ENCODE measurements around the gene TCEANC2. TPM values are rescaled to one million over a fixed set of nuclear protein-coding genes. Genes with fewer than 3 reads are reported as not detected.

The TCEANC2 gene
- total RNA-seq, 1 donor from 2014 or later = 4.7 TPM

GRCh38 chr1:54109129-54110090, 56.0 kb downstream of the TCEANC2 start:
- Histone ChIP-seq H3K27me3 (no peaks in the 10 kb centered on the region), H3K4me1 (no peaks in the 10 kb centered on the region), H3K4me3 (no peak overlapping the region), H3K36me3 (no peaks in the 10 kb centered on the region), H3K9me3 (no peaks in the 10 kb centered on the region), H3K27ac (no peak overlapping the region)
- TF ChIP-seq, protein P1, sequence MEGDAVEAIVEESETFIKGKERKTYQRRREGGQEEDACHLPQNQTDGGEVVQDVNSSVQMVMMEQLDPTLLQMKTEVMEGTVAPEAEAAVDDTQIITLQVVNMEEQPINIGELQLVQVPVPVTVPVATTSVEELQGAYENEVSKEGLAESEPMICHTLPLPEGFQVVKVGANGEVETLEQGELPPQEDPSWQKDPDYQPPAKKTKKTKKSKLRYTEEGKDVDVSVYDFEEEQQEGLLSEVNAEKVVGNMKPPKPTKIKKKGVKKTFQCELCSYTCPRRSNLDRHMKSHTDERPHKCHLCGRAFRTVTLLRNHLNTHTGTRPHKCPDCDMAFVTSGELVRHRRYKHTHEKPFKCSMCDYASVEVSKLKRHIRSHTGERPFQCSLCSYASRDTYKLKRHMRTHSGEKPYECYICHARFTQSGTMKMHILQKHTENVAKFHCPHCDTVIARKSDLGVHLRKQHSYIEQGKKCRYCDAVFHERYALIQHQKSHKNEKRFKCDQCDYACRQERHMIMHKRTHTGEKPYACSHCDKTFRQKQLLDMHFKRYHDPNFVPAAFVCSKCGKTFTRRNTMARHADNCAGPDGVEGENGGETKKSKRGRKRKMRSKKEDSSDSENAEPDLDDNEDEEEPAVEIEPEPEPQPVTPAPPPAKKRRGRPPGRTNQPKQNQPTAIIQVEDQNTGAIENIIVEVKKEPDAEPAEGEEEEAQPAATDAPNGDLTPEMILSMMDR (IDR thresholded peaks at IDR 0.05) = no peak
- ATAC-seq = no peak
- intact Hi-C loops (cut with DNase I) = no loop called here
- no peak for DNase-seq

DNA sequence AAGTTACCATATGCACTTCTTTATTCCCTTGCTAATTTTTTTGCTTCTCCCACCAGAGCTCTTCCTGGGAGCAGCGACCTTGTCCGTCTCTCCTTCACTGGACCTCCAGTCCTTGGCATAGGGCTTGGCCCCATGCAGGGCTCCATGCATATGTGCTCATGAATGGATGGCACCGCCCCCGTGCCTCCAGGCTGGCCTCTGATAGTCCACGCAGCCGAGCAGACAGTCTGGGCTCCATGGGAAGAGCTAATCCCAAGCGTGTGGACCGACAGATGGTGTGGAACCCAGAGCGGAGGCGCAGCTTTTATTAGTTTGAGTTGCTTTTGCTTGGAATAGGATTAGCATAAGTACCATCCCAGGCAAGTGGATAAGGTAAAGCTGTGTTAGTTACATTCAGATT, 57.6 kb downstream of the TCEANC2 start:
- H3K36me3 ChIP-seq = no peaks in the 10 kb centered on the region
- no peaks in the 10 kb centered on the region for H3K27me3 ChIP-seq
- no peaks in the 10 kb centered on the region for H3K4me1 ChIP-seq
- TF ChIP-seq, protein P1 (IDR thresholded peaks at IDR 0.05) = no peak
- no peak overlapping the region for H3K27ac ChIP-seq
- intact Hi-C loops (cut with DNase I) = no loop called here
- H3K4me3 ChIP-seq = no peak overlapping the region
- no peak for DNase-seq
- H3K9me3 ChIP-seq = no peaks in the 10 kb centered on the region
- no peak for ATAC-seq

- Histone ChIP-seq H3K27me3 (no peaks in the 10 kb centered on the region), H3K36me3 (no peaks in the 10 kb centered on the region), H3K27ac (no peak overlapping the region), H3K9me3 (no peaks in the 10 kb centered on the region), H3K4me3 (no peak overlapping the region), H3K4me1 (no peaks in the 10 kb centered on the region)
- TF ChIP-seq, protein P1 (IDR thresholded peaks at IDR 0.05) = no peak
- intact Hi-C loops (cut with DNase I) = no loop called here
- DNase-seq (no peak), ATAC-seq (no peak)
These were observed 58.2 kb downstream of the TCEANC2 start for GRCh38 chr1:54111624-54112023.

DNA sequence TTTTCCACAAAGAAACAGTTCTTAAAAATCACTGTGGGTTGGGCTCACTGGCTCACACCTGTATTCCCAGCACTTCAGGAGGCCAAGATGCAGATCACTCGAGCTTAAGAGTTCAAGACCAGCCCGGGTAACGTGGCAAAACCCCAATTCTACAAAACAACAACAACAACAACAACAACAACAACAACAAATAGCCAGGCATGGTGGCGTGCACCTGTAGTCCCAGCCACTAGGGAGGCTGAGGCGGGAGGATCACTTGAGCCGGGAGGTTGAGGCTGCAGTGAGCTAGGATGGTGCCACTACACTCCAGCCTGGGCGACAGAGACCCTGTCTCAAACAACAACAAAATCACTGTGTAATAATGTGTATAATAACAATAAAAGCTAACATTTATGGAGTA, 58.6 kb downstream of the TCEANC2 start:
- Histone ChIP-seq H3K4me1 (no peaks in the 10 kb centered on the region), H3K27me3 (no peaks in the 10 kb centered on the region), H3K27ac (no peak overlapping the region), H3K4me3 (no peak overlapping the region), H3K9me3 (no peaks in the 10 kb centered on the region), H3K36me3 (no peaks in the 10 kb centered on the region)
- TF ChIP-seq, protein P1 (IDR thresholded peaks at IDR 0.05) = no peak
- intact Hi-C loops (cut with DNase I) = no loop called here
- DNase-seq = no peak
- no peak for ATAC-seq

DNA sequence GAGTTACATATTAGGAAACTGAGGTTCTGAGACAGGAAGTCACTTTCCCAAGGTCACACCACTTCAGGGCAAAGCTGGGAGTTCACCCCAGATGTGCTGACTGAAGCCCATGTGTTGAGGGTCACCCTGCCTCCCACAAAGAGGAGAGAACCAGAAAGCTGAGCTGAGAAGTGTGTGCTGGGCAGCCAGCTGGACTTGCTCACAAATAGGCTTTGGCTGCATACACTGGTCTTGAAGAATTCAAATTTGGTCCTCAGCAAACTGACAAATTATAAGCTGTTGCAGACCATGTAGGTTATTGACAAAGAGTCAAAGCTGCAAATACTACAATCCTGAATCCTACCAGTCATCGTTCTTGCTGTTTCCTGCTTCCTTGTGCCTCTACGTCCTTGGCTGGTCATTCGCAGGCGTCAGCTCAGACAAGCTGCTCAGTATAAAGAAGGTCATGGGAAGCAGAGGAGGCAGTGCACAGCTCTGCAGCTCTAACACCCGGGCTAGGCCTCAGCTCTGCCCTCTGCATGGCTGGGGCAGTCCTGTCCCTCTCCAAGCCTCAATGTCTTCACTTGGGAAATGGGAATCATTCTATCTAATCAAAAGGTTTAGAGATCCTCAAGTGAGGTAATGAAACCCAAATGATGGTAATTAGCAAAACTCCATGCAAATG, 59.4 kb downstream of the TCEANC2 start:
- Histone ChIP-seq H3K9me3 (no peaks in the 10 kb centered on the region), H3K36me3 (no peaks in the 10 kb centered on the region), H3K4me1 (no peaks in the 10 kb centered on the region), H3K27ac (no peak overlapping the region), H3K4me3 (no peak overlapping the region), H3K27me3 (no peaks in the 10 kb centered on the region)
- ATAC-seq (no peak), DNase-seq (no peak)
- intact Hi-C loops (cut with DNase I) = no loop called here
- TF ChIP-seq, protein P1 (IDR thresholded peaks at IDR 0.05) = no peak
